Measurements from ENCODE around the gene HLA-DQB2.

GRCh38 chr6:32799168-32799567, 35.8 kb upstream of the HLA-DQB2 start:
- TF ChIP-seq GATA2 (IDR thresholded peaks at IDR 0.05; ENCODE audit: low read depth, low read length), result no peak
- no peak for TF ChIP-seq GATA3 (IDR thresholded peaks at IDR 0.05; ENCODE audit: low read depth, low read length)
